HCT116 (cell line): ENCODE data around the gene TCF7.

Experiments
- POLR2AphosphoS5 ChIP-seq: IDR thresholded peaks from 2 replicates; pipeline ENCODE4 v1.6.1; 2011; ENCODE audit warnings: mild to moderate bottlenecking, low read depth, low read length, moderate library complexity
- YY1 ChIP-seq: IDR thresholded peaks from 2 replicates; pipeline ENCODE4 v1.6.1; 2011; ENCODE audit warnings: low read length, low read depth, moderate library complexity, mild to moderate bottlenecking; ENCODE audit not compliant: insufficient replicate concordance; ENCODE audit errors: extremely low read depth
- TF ChIP-seq, protein P1 (sequence below), 3 experiments: fragments of 200-600 bp in 1 of 3; sonication (generic) in 1 of 3; IDR thresholded peaks in 2 of 3; conservative IDR thresholded peaks in 1 of 3; 2 replicates each; pipeline ENCODE4 v1.5.1; 2012 to 2017; ENCODE audit warnings: low read depth in 2 of 3, low read length in 2 of 3, antibody characterized with exemption in 1 of 3, borderline replicate concordance in 1 of 3, control low read depth in 1 of 3, mild to moderate bottlenecking in 1 of 3, mixed read lengths in 1 of 3, mixed run types in 1 of 3, moderate library complexity in 1 of 3; ENCODE audit not compliant: insufficient read depth in 1 of 3

DNA sequence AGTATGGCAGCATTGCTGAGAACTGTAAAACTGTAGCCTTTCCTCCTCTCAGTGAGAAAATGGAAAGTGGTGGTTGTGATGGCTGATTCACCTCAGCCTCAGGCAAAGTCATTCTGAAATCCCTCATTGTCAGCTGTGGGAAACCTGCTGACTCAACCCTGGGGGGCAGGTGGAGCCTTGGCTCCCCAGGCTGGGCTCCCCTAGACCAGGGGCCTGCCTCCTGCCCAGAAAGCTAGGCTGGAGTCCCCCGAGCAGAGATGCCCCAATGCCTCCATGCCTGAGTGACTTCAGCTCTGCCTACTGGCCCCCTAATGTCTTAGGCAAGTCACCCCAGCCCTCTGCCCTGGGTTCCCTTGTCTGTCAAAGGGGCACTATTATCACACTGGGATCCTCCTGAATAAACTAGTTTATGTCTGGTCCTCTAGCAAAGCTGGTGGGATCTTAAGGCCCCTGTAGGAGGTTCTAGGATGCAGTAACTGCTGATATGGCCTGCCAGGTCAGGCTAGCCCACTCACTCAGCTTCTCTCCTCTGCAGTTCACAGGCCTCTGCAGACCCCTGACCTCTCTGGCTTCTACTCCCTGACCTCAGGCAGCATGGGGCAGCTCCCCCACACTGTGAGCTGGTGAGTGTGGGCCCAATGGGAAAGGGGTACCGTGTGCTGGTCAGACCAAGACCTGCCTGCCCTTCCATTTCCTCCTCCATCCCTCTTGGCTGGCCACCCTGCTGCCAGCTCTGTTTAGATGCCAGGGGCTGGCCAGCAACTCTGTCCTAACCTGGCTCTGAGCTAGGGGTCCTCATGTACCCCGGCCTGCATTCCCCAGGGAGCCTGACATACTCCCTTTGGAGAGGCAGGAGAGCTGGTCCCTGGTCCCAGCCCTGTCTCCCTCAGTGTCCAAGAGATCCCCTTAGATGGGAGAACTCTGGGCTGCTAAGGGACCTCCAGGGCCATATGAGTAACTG lies 24.2 kb downstream of the TCF7 start:
- TF ChIP-seq, protein P1, sequence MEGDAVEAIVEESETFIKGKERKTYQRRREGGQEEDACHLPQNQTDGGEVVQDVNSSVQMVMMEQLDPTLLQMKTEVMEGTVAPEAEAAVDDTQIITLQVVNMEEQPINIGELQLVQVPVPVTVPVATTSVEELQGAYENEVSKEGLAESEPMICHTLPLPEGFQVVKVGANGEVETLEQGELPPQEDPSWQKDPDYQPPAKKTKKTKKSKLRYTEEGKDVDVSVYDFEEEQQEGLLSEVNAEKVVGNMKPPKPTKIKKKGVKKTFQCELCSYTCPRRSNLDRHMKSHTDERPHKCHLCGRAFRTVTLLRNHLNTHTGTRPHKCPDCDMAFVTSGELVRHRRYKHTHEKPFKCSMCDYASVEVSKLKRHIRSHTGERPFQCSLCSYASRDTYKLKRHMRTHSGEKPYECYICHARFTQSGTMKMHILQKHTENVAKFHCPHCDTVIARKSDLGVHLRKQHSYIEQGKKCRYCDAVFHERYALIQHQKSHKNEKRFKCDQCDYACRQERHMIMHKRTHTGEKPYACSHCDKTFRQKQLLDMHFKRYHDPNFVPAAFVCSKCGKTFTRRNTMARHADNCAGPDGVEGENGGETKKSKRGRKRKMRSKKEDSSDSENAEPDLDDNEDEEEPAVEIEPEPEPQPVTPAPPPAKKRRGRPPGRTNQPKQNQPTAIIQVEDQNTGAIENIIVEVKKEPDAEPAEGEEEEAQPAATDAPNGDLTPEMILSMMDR (IDR thresholded peaks at IDR 0.05 in 2 of 3, conservative IDR thresholded peaks at IDR 0.05 in 1 of 3; ENCODE audit: borderline replicate concordance in 1 of 3, insufficient read depth in 1 of 3, low read depth in 2 of 3, low read length in 2 of 3): no peak
- TF ChIP-seq POLR2AphosphoS5: no peak
- no peak for TF ChIP-seq YY1
